GM06990 (cell line): Measurements from ENCODE around the gene TMPRSS15.

ENCODE experiments used
- DNase-seq: peaks from one replicate; pipeline ENCODE4 v3.0.0-alpha.2; 2011; ENCODE audit not compliant: insufficient read length; ENCODE audit errors: extremely low read depth
- H3K27me3 ChIP-seq: replicated peaks from 2 replicates; pipeline ENCODE4 v1.6.0; 2011; ENCODE audit warnings: low read length; ENCODE audit not compliant: control insufficient read depth, insufficient read depth
- H3K36me3 ChIP-seq: 2 replicates; pipeline ENCODE4 v1.5.1; 2011; ENCODE audit warnings: low read length; ENCODE audit not compliant: control insufficient read depth, insufficient read depth
- H3K4me3 ChIP-seq: replicated peaks from 2 replicates; pipeline ENCODE4 v1.5.1; 2011; ENCODE audit warnings: low read depth, mild to moderate bottlenecking, control low read depth, low read length
- TF ChIP-seq, protein P1 (sequence below): IDR thresholded peaks from 2 replicates; pipeline ENCODE4 v1.5.1; 2011; ENCODE audit warnings: low read length, control low read depth, mild to moderate bottlenecking, inconsistent platforms; ENCODE audit not compliant: insufficient read depth, poor library complexity, severe bottlenecking

TMPRSS15 gene

DNA sequence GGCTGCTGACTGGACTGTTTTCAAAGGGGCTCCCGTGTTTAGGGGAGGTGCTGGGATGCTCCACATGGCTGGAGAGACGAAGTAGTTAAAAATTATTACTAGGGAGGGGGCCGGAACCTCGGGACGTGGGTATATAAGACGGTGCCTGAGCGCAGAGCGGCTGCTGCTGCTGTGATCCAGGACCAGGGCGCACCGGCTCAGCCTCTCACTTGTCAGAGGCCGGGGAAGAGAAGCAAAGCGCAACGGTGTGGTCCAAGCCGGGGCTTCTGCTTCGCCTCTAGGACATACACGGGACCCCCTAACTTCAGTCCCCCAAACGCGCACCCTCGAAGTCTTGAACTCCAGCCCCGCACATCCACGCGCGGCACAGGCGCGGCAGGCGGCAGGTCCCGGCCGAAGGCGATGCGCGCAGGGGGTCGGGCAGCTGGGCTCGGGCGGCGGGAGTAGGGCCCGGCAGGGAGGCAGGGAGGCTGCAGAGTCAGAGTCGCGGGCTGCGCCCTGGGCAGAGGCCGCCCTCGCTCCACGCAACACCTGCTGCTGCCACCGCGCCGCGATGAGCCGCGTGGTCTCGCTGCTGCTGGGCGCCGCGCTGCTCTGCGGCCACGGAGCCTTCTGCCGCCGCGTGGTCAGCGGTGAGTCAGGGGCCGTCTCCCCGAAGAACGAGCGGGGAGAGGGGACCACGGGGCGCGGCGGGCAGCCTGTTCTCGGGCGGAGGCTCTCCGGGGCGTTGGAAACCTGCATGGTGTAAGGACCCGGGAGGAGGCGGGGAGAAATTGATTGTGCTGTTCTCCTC is 158.7 kb downstream of the TMPRSS15 start, which contains the start of gene CHODL:
CHODL (plus strand) TSS at position 163 of the 793 bp plus-strand sequence; CDS start at position 554, 391 bp downstream.
- H3K4me3 ChIP-seq, result no peak within 1 kb of the TSS
- no peak for DNase-seq
- H3K27me3 ChIP-seq, result no peaks in the 10 kb centered on the region
- TF ChIP-seq, protein P1, sequence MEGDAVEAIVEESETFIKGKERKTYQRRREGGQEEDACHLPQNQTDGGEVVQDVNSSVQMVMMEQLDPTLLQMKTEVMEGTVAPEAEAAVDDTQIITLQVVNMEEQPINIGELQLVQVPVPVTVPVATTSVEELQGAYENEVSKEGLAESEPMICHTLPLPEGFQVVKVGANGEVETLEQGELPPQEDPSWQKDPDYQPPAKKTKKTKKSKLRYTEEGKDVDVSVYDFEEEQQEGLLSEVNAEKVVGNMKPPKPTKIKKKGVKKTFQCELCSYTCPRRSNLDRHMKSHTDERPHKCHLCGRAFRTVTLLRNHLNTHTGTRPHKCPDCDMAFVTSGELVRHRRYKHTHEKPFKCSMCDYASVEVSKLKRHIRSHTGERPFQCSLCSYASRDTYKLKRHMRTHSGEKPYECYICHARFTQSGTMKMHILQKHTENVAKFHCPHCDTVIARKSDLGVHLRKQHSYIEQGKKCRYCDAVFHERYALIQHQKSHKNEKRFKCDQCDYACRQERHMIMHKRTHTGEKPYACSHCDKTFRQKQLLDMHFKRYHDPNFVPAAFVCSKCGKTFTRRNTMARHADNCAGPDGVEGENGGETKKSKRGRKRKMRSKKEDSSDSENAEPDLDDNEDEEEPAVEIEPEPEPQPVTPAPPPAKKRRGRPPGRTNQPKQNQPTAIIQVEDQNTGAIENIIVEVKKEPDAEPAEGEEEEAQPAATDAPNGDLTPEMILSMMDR, result no peak
- no peaks in the 10 kb centered on the region for H3K36me3 ChIP-seq

DNA sequence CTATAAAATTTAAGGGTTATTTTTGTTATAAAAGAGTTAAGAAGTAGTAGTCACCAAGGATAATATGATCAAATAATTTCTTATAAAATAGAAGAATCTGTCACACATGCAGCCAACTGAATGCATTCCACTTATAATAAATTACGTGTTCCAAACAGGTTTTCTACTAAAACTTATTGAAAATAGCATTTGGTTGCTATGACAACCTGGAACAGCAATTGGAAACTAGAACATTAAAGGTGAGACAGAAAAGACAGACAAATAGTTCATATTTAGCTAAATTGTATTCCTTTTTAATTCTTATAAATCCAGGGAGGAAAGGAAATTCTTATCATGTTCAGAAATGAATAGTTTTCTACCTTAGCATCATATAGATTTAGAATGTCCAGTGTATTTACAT is 168.0 kb downstream of the TMPRSS15 start:
- DNase-seq, result no peak
- H3K36me3 ChIP-seq, result no peaks in the 10 kb centered on the region
- no peak overlapping the region for H3K4me3 ChIP-seq
- H3K27me3 ChIP-seq, result no peaks in the 10 kb centered on the region
- TF ChIP-seq, protein P1, result no peak

DNA sequence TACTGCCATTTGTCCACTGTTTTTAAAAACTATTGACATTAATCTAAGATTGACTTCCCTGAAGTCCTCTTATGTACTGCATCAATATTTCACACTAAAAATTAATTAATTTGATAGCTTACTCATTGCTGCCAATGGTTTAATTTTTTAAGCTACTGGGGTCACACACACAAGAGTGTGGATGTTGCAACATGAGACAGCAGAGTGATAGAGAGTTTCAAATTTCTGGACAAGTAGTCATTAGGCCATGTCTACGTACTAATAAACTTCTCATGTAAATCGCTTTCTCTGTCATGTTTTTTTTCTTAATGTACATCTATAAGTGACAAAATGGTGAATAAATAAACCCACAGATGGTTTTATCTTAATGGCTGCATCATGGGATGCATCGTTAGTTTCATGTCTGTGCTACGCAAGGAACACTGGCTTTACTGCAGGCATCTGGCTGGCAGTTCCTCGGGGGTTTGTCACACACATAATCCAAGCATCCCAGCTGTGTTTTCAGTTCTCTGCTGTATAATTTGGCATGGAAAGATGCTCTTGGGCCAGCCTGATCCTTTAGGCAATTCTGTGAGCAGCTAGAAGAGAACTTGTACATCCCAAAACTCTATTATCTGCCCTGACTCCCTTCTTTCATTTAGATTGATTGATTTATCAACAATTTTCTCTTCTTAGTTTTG is 175.4 kb downstream of the TMPRSS15 start:
- TF ChIP-seq, protein P1, result no peak
- no peaks in the 10 kb centered on the region for H3K27me3 ChIP-seq
- no peak overlapping the region for H3K4me3 ChIP-seq
- H3K36me3 ChIP-seq, result no peaks in the 10 kb centered on the region
- DNase-seq, result no peak

DNA sequence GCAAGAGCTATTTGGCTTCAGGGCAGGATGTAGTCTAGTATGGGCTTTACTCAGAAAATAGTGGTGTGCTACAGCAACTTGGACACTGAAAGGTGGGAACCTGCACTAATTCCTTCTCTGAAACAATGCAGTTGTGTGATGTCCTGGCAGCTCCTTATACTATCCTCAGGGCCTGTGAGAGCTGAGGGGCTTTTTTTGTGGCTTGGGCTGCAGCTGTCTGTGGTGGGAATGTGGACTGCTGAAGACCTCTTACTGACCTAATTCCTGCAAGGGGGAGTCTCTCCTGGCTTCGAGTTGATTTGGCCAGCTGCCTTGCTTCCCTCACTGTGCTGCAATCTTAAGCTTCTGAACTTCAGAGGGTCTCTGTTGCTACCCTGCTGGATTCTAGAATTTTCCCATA is 181.2 kb downstream of the TMPRSS15 start:
- Histone ChIP-seq H3K4me3 (no peak overlapping the region), H3K27me3 (no peaks in the 10 kb centered on the region), H3K36me3 (no peaks in the 10 kb centered on the region)
- no peak for DNase-seq
- TF ChIP-seq, protein P1, result no peak

DNA sequence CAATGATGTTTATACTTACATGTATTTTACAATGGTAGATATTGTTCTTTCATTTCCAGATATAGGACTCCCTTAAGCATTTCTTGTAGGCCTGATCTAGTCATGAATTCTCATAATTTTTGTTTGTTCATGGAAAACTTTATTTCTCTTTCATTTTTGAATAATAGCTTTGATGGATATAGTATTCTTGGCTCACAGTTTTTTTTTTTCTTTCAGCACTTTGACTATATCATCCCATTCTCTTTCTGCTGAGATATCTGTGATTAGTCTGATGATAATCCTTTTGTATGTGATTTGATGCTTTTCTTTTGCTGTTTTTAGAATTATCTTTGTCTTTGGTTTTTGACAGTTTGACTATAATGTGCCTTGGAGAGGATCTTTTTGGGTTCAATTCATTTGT is 183.1 kb downstream of the TMPRSS15 start:
- TF ChIP-seq, protein P1, result no peak
- DNase-seq, result no peak
- no peak overlapping the region for H3K4me3 ChIP-seq
- H3K27me3 ChIP-seq, result no peaks in the 10 kb centered on the region
- no peaks in the 10 kb centered on the region for H3K36me3 ChIP-seq
